NB4 (cell line): ENCODE measurements around the gene PNPLA7.
"Not testable (repeated sequence)": the region's sequence is repeated elsewhere in the genome, so short reads cannot be mapped to it uniquely, and the experiment has no call there.

ENCODE experiments used
- POLR2A ChIP-seq: IDR thresholded peaks from 2 replicates; pipeline ENCODE4 v1.6.1; 2011; ENCODE audit warnings: mild to moderate bottlenecking; ENCODE audit not compliant: insufficient read length; ENCODE audit errors: extremely low read depth
- TF ChIP-seq, protein P1 (sequence below): IDR thresholded peaks from one replicate; pipeline ENCODE4 v1.5.1; 2012; ENCODE audit warnings: low read depth, low read length

DNA sequence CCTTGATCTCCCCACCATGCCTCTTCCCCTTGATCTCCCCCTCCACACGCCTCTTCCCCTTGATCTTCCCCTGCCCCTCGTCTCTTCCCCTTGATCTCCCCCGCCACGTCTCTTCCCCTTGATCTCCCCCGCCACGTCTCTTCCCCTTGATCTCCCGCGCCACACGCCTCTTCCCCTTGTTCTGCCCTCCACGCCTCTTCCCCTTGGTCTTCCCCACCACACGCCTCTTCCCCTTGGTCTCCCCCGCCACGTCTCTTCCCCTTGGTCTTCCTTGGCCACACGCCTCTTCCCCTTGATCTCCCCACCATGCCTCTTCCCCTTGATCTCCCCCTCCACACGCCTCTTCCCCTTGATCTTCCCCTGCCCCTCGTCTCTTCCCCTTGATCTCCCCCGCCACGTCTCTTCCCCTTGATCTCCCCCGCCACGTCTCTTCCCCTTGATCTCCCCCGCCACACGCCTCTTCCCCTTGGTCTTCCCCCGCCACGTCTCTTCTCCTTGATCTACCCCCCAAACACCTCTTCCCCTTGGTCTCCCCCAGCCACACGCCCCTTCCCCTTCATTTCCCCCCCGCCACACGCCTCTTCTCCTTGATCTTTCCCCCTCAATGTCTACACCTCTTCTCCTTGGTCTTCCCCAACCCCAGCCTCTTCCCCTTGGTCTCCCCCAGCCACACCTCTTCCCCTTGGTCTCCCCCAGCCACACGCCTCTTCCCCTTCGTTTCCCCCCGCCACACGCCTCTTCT lies 98.8 kb downstream of the PNPLA7 start:
- TF ChIP-seq, protein P1, sequence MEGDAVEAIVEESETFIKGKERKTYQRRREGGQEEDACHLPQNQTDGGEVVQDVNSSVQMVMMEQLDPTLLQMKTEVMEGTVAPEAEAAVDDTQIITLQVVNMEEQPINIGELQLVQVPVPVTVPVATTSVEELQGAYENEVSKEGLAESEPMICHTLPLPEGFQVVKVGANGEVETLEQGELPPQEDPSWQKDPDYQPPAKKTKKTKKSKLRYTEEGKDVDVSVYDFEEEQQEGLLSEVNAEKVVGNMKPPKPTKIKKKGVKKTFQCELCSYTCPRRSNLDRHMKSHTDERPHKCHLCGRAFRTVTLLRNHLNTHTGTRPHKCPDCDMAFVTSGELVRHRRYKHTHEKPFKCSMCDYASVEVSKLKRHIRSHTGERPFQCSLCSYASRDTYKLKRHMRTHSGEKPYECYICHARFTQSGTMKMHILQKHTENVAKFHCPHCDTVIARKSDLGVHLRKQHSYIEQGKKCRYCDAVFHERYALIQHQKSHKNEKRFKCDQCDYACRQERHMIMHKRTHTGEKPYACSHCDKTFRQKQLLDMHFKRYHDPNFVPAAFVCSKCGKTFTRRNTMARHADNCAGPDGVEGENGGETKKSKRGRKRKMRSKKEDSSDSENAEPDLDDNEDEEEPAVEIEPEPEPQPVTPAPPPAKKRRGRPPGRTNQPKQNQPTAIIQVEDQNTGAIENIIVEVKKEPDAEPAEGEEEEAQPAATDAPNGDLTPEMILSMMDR: not testable (repeated sequence)
- not testable (repeated sequence) for TF ChIP-seq POLR2A
